Loucy (cell line): ENCODE results near the gene ARNT2.

Experiments used
- CTCF ChIP-seq: fragments of 200-600 bp; sonication (generic); conservative IDR thresholded peaks from 2 replicates; pipeline ENCODE4 v1.5.1; 2014; ENCODE audit warnings: mild to moderate bottlenecking, antibody characterized with exemption, low read length
- EZH2phosphoT487 ChIP-seq: fragments of 200-600 bp; IDR thresholded peaks from 2 replicates; pipeline ENCODE4 v1.6.1; 2018; ENCODE audit warnings: antibody characterized with exemption, mild to moderate bottlenecking, moderate library complexity, borderline replicate concordance

GRCh38 chr15:80533790-80534333, 129.7 kb downstream of the ARNT2 start:
- no peak for TF ChIP-seq CTCF
- TF ChIP-seq EZH2phosphoT487 = no peak
